Measurements from ENCODE around the gene ZNF829.

ZNF829 gene

GRCh38 chr19:36915992-36916830, at the start of gene ZNF829, which contains the start of gene ZNF568:
Gene ZNF829 (minus strand): TSS chr19:36916291. CDS start chr19:36915167, 1,124 bp downstream.
Gene ZNF568 (plus strand): TSS chr19:36916332. CDS start chr19:36922771, 6,439 bp downstream.
- peak; percentile 89 to 96 for DNase-seq

- peak; percentile 79 to 95 for DNase-seq
Observed at GRCh38 chr19:36963280-36963679, 47.2 kb upstream of the ZNF829 start.

GRCh38 chr19:36962346-36962745, 46.3 kb upstream of the ZNF829 start:
- DNase-seq = no peak

GRCh38 chr19:36950335-36951119, 34.4 kb upstream of the ZNF829 start:
- no peak for DNase-seq

- peak in 1 of 2 experiments; percentile 18 for DNase-seq
Observed at GRCh38 chr19:36939153-36939552, 23.1 kb upstream of the ZNF829 start.

GRCh38 chr19:36931684-36932083, 15.6 kb upstream of the ZNF829 start:
- no peak for DNase-seq

GRCh38 chr19:36918090-36918489, 2.0 kb upstream of the ZNF829 start:
- DNase-seq = no peak

- peak in 1 of 2 experiments; percentile 1 for DNase-seq
Observed at GRCh38 chr19:36916991-36917390, 900 bp upstream of the ZNF829 start.

GRCh38 chr19:36898422-36898821, 17.7 kb downstream of the ZNF829 start:
- DNase-seq = no peak

GRCh38 chr19:36894849-36895383, 21.2 kb downstream of the ZNF829 start:
- no peak for DNase-seq

GRCh38 chr19:36891768-36892357, 24.2 kb downstream of the ZNF829 start:
- DNase-seq = no peak

- DNase-seq = no peak
Observed at GRCh38 chr19:36876993-36877938, 38.8 kb downstream of the ZNF829 start.

GRCh38 chr19:36851898-36852297, 64.2 kb downstream of the ZNF829 start:
- DNase-seq = no peak

- DNase-seq = peak; percentile 98
Observed at GRCh38 chr19:36850559-36851442, 65.3 kb downstream of the ZNF829 start, which contains the start of gene ZNF345. Gene ZNF345 (plus strand): TSS chr19:36850876. CDS start chr19:36876831, 25,955 bp downstream.

- peak; percentile 75 to 92 for DNase-seq
Observed at GRCh38 chr19:36849701-36850558, 66.2 kb downstream of the ZNF829 start.

GRCh38 chr19:36847968-36848367, 68.1 kb downstream of the ZNF829 start:
- DNase-seq = no peak

GRCh38 chr19:36838784-36839324, 77.2 kb downstream of the ZNF829 start:
- DNase-seq = no peak
